H9 (cell line): ENCODE measurements around the gene CYP2S1. TPM values are rescaled to one million over a fixed set of nuclear protein-coding genes. Genes with fewer than 3 reads are reported as not detected.

Experiments used
- DNase-seq: peaks from one replicate; pipeline ENCODE4 v3.0.0-alpha.2; 2017
- H2AFZ ChIP-seq: one replicate; pipeline ENCODE4 v1.6.1; 2013; ENCODE audit warnings: mild to moderate bottlenecking, low read length, control low read depth, moderate library complexity
- H2AK5ac ChIP-seq: 2 replicates; pipeline ENCODE4 v1.6.1; 2013; ENCODE audit warnings: low read length, control low read depth, mixed read lengths; ENCODE audit not compliant: insufficient read length
- H2BK120ac ChIP-seq: one replicate; pipeline ENCODE4 v1.6.1; 2013; ENCODE audit warnings: low read depth, mild to moderate bottlenecking, low read length, control low read depth, inconsistent platforms; ENCODE audit not compliant: poor library complexity, severe bottlenecking
- H2BK12ac ChIP-seq: 2 replicates; pipeline ENCODE4 v1.6.1; 2013; ENCODE audit warnings: low read length, control low read depth, mixed read lengths, low read depth; ENCODE audit not compliant: insufficient read length
- H2BK15ac ChIP-seq: 2 replicates; pipeline ENCODE4 v1.6.1; 2013; ENCODE audit warnings: low read depth, low read length, control low read depth
- H2BK20ac ChIP-seq: one replicate; pipeline ENCODE4 v1.6.1; 2013; ENCODE audit warnings: low read depth, mild to moderate bottlenecking, low read length, control low read depth, inconsistent platforms; ENCODE audit not compliant: poor library complexity, severe bottlenecking
- H2BK5ac ChIP-seq: 2 replicates; pipeline ENCODE4 v1.6.1; 2013; ENCODE audit warnings: low read length, control low read depth, mixed read lengths; ENCODE audit not compliant: insufficient read length
- H3K14ac ChIP-seq: 2 replicates; pipeline ENCODE4 v1.6.1; 2013; ENCODE audit warnings: low read length, control low read depth; ENCODE audit not compliant: insufficient read depth
- H3K18ac ChIP-seq: 2 replicates; pipeline ENCODE4 v1.6.1; 2013; ENCODE audit warnings: low read depth, mild to moderate bottlenecking, mixed read lengths, low read length, control low read depth; ENCODE audit not compliant: insufficient read length
- H3K23ac ChIP-seq: 2 replicates; pipeline ENCODE4 v1.6.1; 2013; ENCODE audit warnings: low read length, control low read depth, mixed read lengths, low read depth; ENCODE audit not compliant: insufficient read length
- H3K23me2 ChIP-seq: 2 replicates; pipeline ENCODE4 v1.6.1; 2013; ENCODE audit warnings: low read depth, mild to moderate bottlenecking, mixed read lengths, low read length, control low read depth; ENCODE audit not compliant: insufficient read length, poor library complexity, severe bottlenecking
- H3K27ac ChIP-seq: 2 replicates; pipeline ENCODE4 v1.5.1; 2013; ENCODE audit warnings: low read length, control low read depth, mixed read lengths, low read depth; ENCODE audit not compliant: insufficient read length
- H3K27me3 ChIP-seq: 2 replicates; pipeline ENCODE4 v1.6.1; 2013; ENCODE audit warnings: low read length, control low read depth, inconsistent platforms; ENCODE audit not compliant: insufficient read depth
- H3K4ac ChIP-seq: 2 replicates; pipeline ENCODE4 v1.6.1; 2013; ENCODE audit warnings: low read depth, mild to moderate bottlenecking, control low read depth, inconsistent platforms, low read length, moderate library complexity
- H3K4me1 ChIP-seq: 2 replicates; pipeline ENCODE4 v1.6.1; 2013; ENCODE audit warnings: low read length, control low read depth, inconsistent platforms; ENCODE audit not compliant: insufficient read depth
- H3K4me2 ChIP-seq: 2 replicates; pipeline ENCODE4 v1.6.1; 2013; ENCODE audit warnings: low read length, control low read depth, mixed read lengths; ENCODE audit not compliant: insufficient read length, insufficient read depth
- H3K56ac ChIP-seq: 2 replicates; pipeline ENCODE4 v1.6.1; 2013; ENCODE audit warnings: low read depth, mild to moderate bottlenecking, mixed read lengths, low read length, control low read depth; ENCODE audit not compliant: insufficient read length
- H3K79me1 ChIP-seq: 2 replicates; pipeline ENCODE4 v1.6.1; 2013; ENCODE audit warnings: low read depth, mild to moderate bottlenecking, moderate library complexity, low read length, control low read depth, inconsistent platforms; ENCODE audit not compliant: insufficient read depth, poor library complexity, severe bottlenecking
- H3K79me2 ChIP-seq: 2 replicates; pipeline ENCODE4 v1.6.1; 2013; ENCODE audit warnings: low read length, control low read depth, inconsistent platforms; ENCODE audit not compliant: insufficient read depth
- H3K9ac ChIP-seq: 2 replicates; pipeline ENCODE4 v1.6.1; 2013; ENCODE audit warnings: low read length, control low read depth, mixed read lengths; ENCODE audit not compliant: insufficient read length; ENCODE audit errors: extremely low read depth
- H3K9me3 ChIP-seq: one replicate; pipeline ENCODE4 v1.6.1; 2013; ENCODE audit warnings: low read depth, low read length, inconsistent platforms; ENCODE audit not compliant: control insufficient read depth
- H3T11ph ChIP-seq: one replicate; pipeline ENCODE4 v1.6.1; 2013; ENCODE audit warnings: mild to moderate bottlenecking, low read length, control low read depth, inconsistent platforms
- H4K20me1 ChIP-seq: one replicate; pipeline ENCODE4 v1.6.1; 2013; ENCODE audit not compliant: control insufficient read depth, insufficient read length, insufficient read depth
- H4K5ac ChIP-seq: 2 replicates; pipeline ENCODE4 v1.6.1; 2013; ENCODE audit warnings: low read depth, mild to moderate bottlenecking, mixed read lengths, low read length, control low read depth; ENCODE audit not compliant: insufficient read length
- H4K8ac ChIP-seq: replicated peaks from 2 replicates; pipeline ENCODE4 v1.6.1; 2013; ENCODE audit warnings: low read length, control low read depth, mixed read lengths, low read depth; ENCODE audit not compliant: insufficient read length
- H4K91ac ChIP-seq: 2 replicates; pipeline ENCODE4 v1.6.1; 2013; ENCODE audit warnings: low read depth, mild to moderate bottlenecking, moderate library complexity, mixed read lengths, low read length, control low read depth; ENCODE audit not compliant: insufficient read length
- H3K27ac Mint-ChIP-seq, 3 experiments: 2 replicates in 2 of 3; 3 replicates in 1 of 3; pipeline ENCODE4 v1.8.0; 2020 to 2021; ENCODE audit warnings: mixed read lengths in 3 of 3, mild to moderate bottlenecking in 1 of 3, moderate library complexity in 1 of 3
- H3K27me3 Mint-ChIP-seq: 2 replicates; pipeline ENCODE4 v1.8.0; 2021; ENCODE audit warnings: low read depth, mild to moderate bottlenecking, moderate library complexity, mixed read lengths
- H3K36me3 Mint-ChIP-seq, 3 experiments: 2 replicates in 2 of 3; 3 replicates in 1 of 3; pipeline ENCODE4 v1.8.0; 2020 to 2021; ENCODE audit warnings: low read depth in 3 of 3, mixed read lengths in 3 of 3; ENCODE audit not compliant: insufficient read depth in 1 of 3
- H3K4me1 Mint-ChIP-seq, 2 experiments: 2 replicates each; pipeline ENCODE4 v1.8.0; 2020; ENCODE audit warnings: mixed read lengths in 2 of 2
- H3K4me3 Mint-ChIP-seq, 2 experiments: 2 replicates in 1 of 2; 3 replicates in 1 of 2; pipeline ENCODE4 v1.8.0; 2020 to 2021; ENCODE audit warnings: mild to moderate bottlenecking in 2 of 2, mixed read lengths in 2 of 2, moderate library complexity in 1 of 2
- H3K9me3 Mint-ChIP-seq, 2 experiments: 2 replicates in 1 of 2; 3 replicates in 1 of 2; pipeline ENCODE4 v1.8.0; 2020; ENCODE audit warnings: mild to moderate bottlenecking in 2 of 2, mixed read lengths in 2 of 2, moderate library complexity in 1 of 2
- CTCF ChIP-seq: fragments of 200-600 bp; sonication (generic); conservative IDR thresholded peaks from 3 replicates; pipeline ENCODE4 v1.8.0; 2021; ENCODE audit warnings: antibody characterized with exemption, mild to moderate bottlenecking
- WGBS: extraction: QIAGEN DNeasy Blood & Tissue Kit; methylation state at CpG from one replicate; pipeline ENCODE4 v1.1.7; 2013; ENCODE audit warnings: missing lambda C conversion rate, low lambda C conversion rate, mixed read lengths; ENCODE audit not compliant: insufficient read length; ENCODE audit errors: extremely low coverage; 5-methylcytosine and 5-hydroxymethylcytosine counted together
- total RNA-seq: library from RNA; stranded (reverse); gene quantifications from 2 replicates; pipeline ENCODE4 v1.2.1, GENCODE V29; 2021

The CYP2S1 gene
- total RNA-seq, 1 experiment from 2014 or later, result 159 TPM

GRCh38 chr19:41156207-41156606 lies 36.8 kb upstream of the CYP2S1 start:
- no peak for DNase-seq
- H3K9me3 Mint-ChIP-seq, result peaks cover 14 to 17% of the 10 kb centered on the region in 2 experiments; a peak in 4 of 5 replicates
- no peaks in the 10 kb centered on the region for H3K23me2 ChIP-seq
- no peak overlapping the region for H3T11ph ChIP-seq
- no peaks in the 10 kb centered on the region for H3K79me1 ChIP-seq
- peaks cover 4 to 8% (median 5%) of the 10 kb centered on the region in 3 experiments; a peak in 6 of 7 replicates for H3K36me3 Mint-ChIP-seq
- peaks cover 4 to 6% of the 10 kb centered on the region in 2 experiments for H3K4me1 Mint-ChIP-seq
- H3K4me1 ChIP-seq, result peaks cover 4% of the 10 kb centered on the region; the same call in 1 of the 2 replicates
- H2AK5ac ChIP-seq, result no peak overlapping the region
- H3K9me3 ChIP-seq, result peaks cover 6% of the 10 kb centered on the region
- no peaks in the 10 kb centered on the region for H3K27me3 Mint-ChIP-seq
- no peak overlapping the region for H3K4me3 Mint-ChIP-seq
- no peak overlapping the region for H3K18ac ChIP-seq
- no peak overlapping the region for H3K9ac ChIP-seq
- H2BK12ac ChIP-seq, result no peak overlapping the region
- H4K20me1 ChIP-seq, result no peaks in the 10 kb centered on the region
- H4K8ac ChIP-seq, result no peak overlapping the region
- no peak overlapping the region for H3K23ac ChIP-seq
- H3K56ac ChIP-seq, result no peak overlapping the region
- H2BK120ac ChIP-seq, result no peak overlapping the region
- H4K5ac ChIP-seq, result no peak overlapping the region
- no peak overlapping the region for H3K4ac ChIP-seq
- no peak overlapping the region for H4K91ac ChIP-seq
- H2BK15ac ChIP-seq, result no peak overlapping the region
- no peak overlapping the region for H3K27ac Mint-ChIP-seq
- H3K4me2 ChIP-seq, result no peak overlapping the region
- H2AFZ ChIP-seq, result no peak overlapping the region
- H3K14ac ChIP-seq, result no peak overlapping the region
- H2BK5ac ChIP-seq, result no peak overlapping the region
- H2BK20ac ChIP-seq, result no peak overlapping the region
- TF ChIP-seq CTCF, result peak; percentile 29; the same call in 2 of the 3 replicates
- H3K79me2 ChIP-seq, result no peaks in the 10 kb centered on the region
- no peak overlapping the region for H3K27ac ChIP-seq
- WGBS, result no CpG with 5 or more reads among the region's 2 CpGs
- H3K27me3 ChIP-seq, result no peaks in the 10 kb centered on the region
